ENCODE data around the gene METTL26.

The METTL26 gene

GRCh38 chr16:619476-620100 is 16.5 kb downstream of the METTL26 start:
- Histone ChIP-seq H3K9me3 (ENCODE audit: insufficient read depth, low read length) (no peaks in the 10 kb centered on the region), H3K9ac (ENCODE audit: low read length) (no peak overlapping the region), H4K20me1 (ENCODE audit: low read depth, low read length) (no peaks in the 10 kb centered on the region), H3K79me2 (ENCODE audit: insufficient read depth, low read length) (no peaks in the 10 kb centered on the region), H3K36me3 (ENCODE audit: low read length) (no peaks in the 10 kb centered on the region), H3K4me2 (ENCODE audit: low read depth, low read length, poor library complexity, severe bottlenecking) (no peak overlapping the region), H3K4me3 (ENCODE audit: insufficient read depth, low read length, poor library complexity, severe bottlenecking) (no peak overlapping the region), H3K27ac (ENCODE audit: low read depth, low read length) (no peak overlapping the region), H3K27me3 (ENCODE audit: low read length) (no peaks in the 10 kb centered on the region), H2AFZ (ENCODE audit: low read depth, low read length, severe bottlenecking) (no peak overlapping the region), H3K9me2 (replicated peaks; ENCODE audit: insufficient read depth, low read length) (no peaks in the 10 kb centered on the region), H3F3A (ENCODE audit: insufficient read depth) (no peaks in the 10 kb centered on the region)
- TF ChIP-seq CTCF (IDR thresholded peaks at IDR 0.05; ENCODE audit: insufficient read depth, low read length, poor library complexity, severe bottlenecking) (no peak), EZH2phosphoT487 (conservative IDR thresholded peaks at IDR 0.05; ENCODE audit: low read length) (no peak)

GRCh38 chr16:617855-618254 is 18.2 kb downstream of the METTL26 start:
- H4K20me1 ChIP-seq (ENCODE audit: low read depth, low read length): no peaks in the 10 kb centered on the region
- no peaks in the 10 kb centered on the region for H3F3A ChIP-seq (ENCODE audit: insufficient read depth)
- no peaks in the 10 kb centered on the region for H3K27me3 ChIP-seq (ENCODE audit: low read length)
- TF ChIP-seq EZH2phosphoT487 (conservative IDR thresholded peaks at IDR 0.05; ENCODE audit: low read length) (no peak), CTCF (IDR thresholded peaks at IDR 0.05; ENCODE audit: insufficient read depth, low read length, poor library complexity, severe bottlenecking) (no peak)
- no peak overlapping the region for H2AFZ ChIP-seq (ENCODE audit: low read depth, low read length, severe bottlenecking)
- H3K4me3 ChIP-seq (ENCODE audit: insufficient read depth, low read length, poor library complexity, severe bottlenecking): no peak overlapping the region
- H3K9me2 ChIP-seq (replicated peaks; ENCODE audit: insufficient read depth, low read length): no peaks in the 10 kb centered on the region
- H3K9me3 ChIP-seq (ENCODE audit: insufficient read depth, low read length): no peaks in the 10 kb centered on the region
- no peak overlapping the region for H3K4me2 ChIP-seq (ENCODE audit: low read depth, low read length, poor library complexity, severe bottlenecking)
- H3K79me2 ChIP-seq (ENCODE audit: insufficient read depth, low read length): no peaks in the 10 kb centered on the region
- H3K36me3 ChIP-seq (ENCODE audit: low read length): no peaks in the 10 kb centered on the region
- no peak overlapping the region for H3K27ac ChIP-seq (ENCODE audit: low read depth, low read length)
- H3K9ac ChIP-seq (ENCODE audit: low read length): no peak overlapping the region

- Histone ChIP-seq H3K27me3 (ENCODE audit: low read length) (no peaks in the 10 kb centered on the region), H3K9me2 (replicated peaks; ENCODE audit: insufficient read depth, low read length) (no peaks in the 10 kb centered on the region), H3K36me3 (ENCODE audit: low read length) (no peaks in the 10 kb centered on the region), H3K27ac (ENCODE audit: low read depth, low read length) (no peak overlapping the region), H3K4me2 (ENCODE audit: low read depth, low read length, poor library complexity, severe bottlenecking) (no peak overlapping the region), H4K20me1 (ENCODE audit: low read depth, low read length) (no peaks in the 10 kb centered on the region), H2AFZ (ENCODE audit: low read depth, low read length, severe bottlenecking) (no peak overlapping the region), H3K9me3 (ENCODE audit: insufficient read depth, low read length) (no peaks in the 10 kb centered on the region), H3F3A (ENCODE audit: insufficient read depth) (no peaks in the 10 kb centered on the region), H3K4me3 (ENCODE audit: insufficient read depth, low read length, poor library complexity, severe bottlenecking) (no peak overlapping the region), H3K9ac (ENCODE audit: low read length) (no peak overlapping the region), H3K79me2 (ENCODE audit: insufficient read depth, low read length) (no peaks in the 10 kb centered on the region)
- TF ChIP-seq EZH2phosphoT487 (conservative IDR thresholded peaks at IDR 0.05; ENCODE audit: low read length) (no peak), CTCF (IDR thresholded peaks at IDR 0.05; ENCODE audit: insufficient read depth, low read length, poor library complexity, severe bottlenecking) (no peak)
Measured at GRCh38 chr16:616733-617586, 19.1 kb downstream of the METTL26 start.
